Body of pancreas (tissue), 4 donors: ENCODE data around the gene UBL3. TPM values are rescaled to one million over a fixed set of nuclear protein-coding genes. Genes with fewer than 3 reads are reported as not detected.

Experiments
- ATAC-seq: fragments of 150-250 bp; one replicate; pipeline ENCODE4 v1.9.1; 2016
- DNase-seq, 4 donors: peaks; one replicate each; pipeline ENCODE4 v3.0.0-alpha.2; 2019
- H3K27ac ChIP-seq, 4 donors: fragments of 200-600 bp; sonication (generic); 1 replicate in 3 of 4; 2 replicates in 1 of 4; pipeline versions ENCODE4 v1.5.1 to v1.6.1; 2016 to 2019; ENCODE audit warnings: mild to moderate bottlenecking in 1 of 4, mixed read lengths in 1 of 4, moderate library complexity in 1 of 4
- H3K27me3 ChIP-seq, 2 donors: fragments of 200-600 bp; sonication (generic); one replicate each; pipeline ENCODE4 v1.6.0; 2016; ENCODE audit warnings: mild to moderate bottlenecking in 1 of 2
- H3K36me3 ChIP-seq, 2 donors: fragments of 200-600 bp; sonication (generic); replicated peaks in 1 of 2; 2 replicates each; pipeline ENCODE4 v1.5.1; 2016; ENCODE audit warnings: low read depth in 2 of 2; ENCODE audit not compliant: insufficient read depth in 1 of 2
- H3K4me1 ChIP-seq: fragments of 200-600 bp; sonication (generic); one replicate; pipeline ENCODE4 v1.6.0; 2016
- H3K4me3 ChIP-seq, 2 donors: fragments of 200-600 bp; sonication (generic); 1 replicate in 1 of 2; 2 replicates in 1 of 2; pipeline ENCODE4 v1.5.1; 2016 to 2019
- H3K9me3 ChIP-seq, 3 donors: fragments of 200-600 bp; sonication (generic); 1 replicate in 2 of 3; 2 replicates in 1 of 3; pipeline ENCODE4 v1.5.1; 2016
- CTCF ChIP-seq, 7 experiments: fragments of 450-650 bp in 4 of 7; fragments of 200-600 bp in 3 of 7; sonication (generic) in 3 of 7; IDR thresholded peaks; one replicate each; pipeline ENCODE4 v1.5.1; 2016 to 2019; ENCODE audit warnings: antibody characterized with exemption in 7 of 7
- POLR2A ChIP-seq, 3 donors: fragments of 450-650 bp; IDR thresholded peaks; one replicate each; pipeline ENCODE4 v1.6.1; 2016; ENCODE audit warnings: antibody characterized with exemption in 3 of 3, mild to moderate bottlenecking in 2 of 3
- WGBS, 2 donors: methylation state at CpG; one replicate each; pipeline ENCODE4 v1.1.5; 2017; 5-methylcytosine and 5-hydroxymethylcytosine counted together
- intact Hi-C: fragments of 100-400 bp; cut with DNase I; formaldehyde crosslinking; loops from one replicate; pipeline ENCODE4 v1.15.1; 2023
- total RNA-seq, 2 donors: library from RNA; depleted of rRNA; stranded (reverse); fragments of >200 nt; gene quantifications; one replicate each; pipeline ENCODE4 v1.1.0, GENCODE V29; 2016

The UBL3 gene
- total RNA-seq, 2 donors from 2014 or later = 20.4 to 33.2 TPM

- no peaks in the 10 kb centered on the region for H3K9me3 ChIP-seq
- peaks cover 5% of the 10 kb centered on the region for H3K4me1 ChIP-seq
- H3K4me3 ChIP-seq = no peak overlapping the region
- intact Hi-C loops = no loop called here
- WGBS, 2 donors = 80 to 82% methylated on average over 3 of the region's 3 CpGs
- no peak overlapping the region for H3K27ac ChIP-seq
- ATAC-seq (no peak), DNase-seq (no peak)
- no peak for TF ChIP-seq POLR2A (IDR thresholded peaks at IDR 0.05)
- no peak for TF ChIP-seq CTCF (IDR thresholded peaks at IDR 0.05)
- no peaks in the 10 kb centered on the region for H3K36me3 ChIP-seq
- no peaks in the 10 kb centered on the region for H3K27me3 ChIP-seq
Observed at GRCh38 chr13:29748097-29748496, 102.3 kb downstream of the UBL3 start.

- H3K36me3 ChIP-seq = no peaks in the 10 kb centered on the region
- intact Hi-C loops = no loop called here
- H3K4me3 ChIP-seq = no peak overlapping the region
- DNase-seq (no peak), ATAC-seq (peak; percentile 30)
- 48 to 50% methylated on average over 6 of the region's 6 CpGs for WGBS, 2 donors
- no peaks in the 10 kb centered on the region for H3K27me3 ChIP-seq
- H3K27ac ChIP-seq = no peak overlapping the region
- H3K4me1 ChIP-seq = peaks cover 5% of the 10 kb centered on the region
- H3K9me3 ChIP-seq = no peaks in the 10 kb centered on the region
- TF ChIP-seq POLR2A (IDR thresholded peaks at IDR 0.05) = no peak
- no peak for TF ChIP-seq CTCF (IDR thresholded peaks at IDR 0.05)
Observed at GRCh38 chr13:29746148-29746677, 104.2 kb downstream of the UBL3 start.

DNA sequence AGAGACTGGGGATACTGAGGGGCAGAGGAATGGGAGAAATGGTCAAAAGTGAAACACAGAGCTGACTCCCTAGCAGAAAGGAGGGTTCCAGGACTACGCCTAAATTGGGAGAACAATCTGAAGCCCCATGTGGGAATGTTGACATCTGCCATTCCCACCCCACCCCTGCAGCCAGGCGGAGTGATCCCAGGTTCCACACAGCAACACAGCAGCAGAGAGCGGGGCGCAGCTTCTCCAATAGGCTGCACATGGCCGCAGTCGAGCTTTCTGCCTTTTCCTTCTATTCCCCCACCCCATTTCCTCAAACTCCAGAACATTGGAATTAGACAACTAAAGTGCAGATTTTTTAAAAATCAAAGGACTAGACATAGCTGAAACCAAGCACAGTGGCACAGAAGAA, 104.7 kb downstream of the UBL3 start:
- Histone ChIP-seq H3K27ac (no peak overlapping the region), H3K4me1 (peaks cover 5% of the 10 kb centered on the region), H3K36me3 (no peaks in the 10 kb centered on the region), H3K27me3 (no peaks in the 10 kb centered on the region), H3K4me3 (no peak overlapping the region), H3K9me3 (no peaks in the 10 kb centered on the region)
- 49 to 57% methylated on average over 6 of the region's 6 CpGs for WGBS, 2 donors
- TF ChIP-seq POLR2A (IDR thresholded peaks at IDR 0.05) (no peak), CTCF (IDR thresholded peaks at IDR 0.05) (no peak)
- DNase-seq (peak in 1 of 4 donors; percentile 42), ATAC-seq (no peak)
- intact Hi-C loops = no loop called here

DNA sequence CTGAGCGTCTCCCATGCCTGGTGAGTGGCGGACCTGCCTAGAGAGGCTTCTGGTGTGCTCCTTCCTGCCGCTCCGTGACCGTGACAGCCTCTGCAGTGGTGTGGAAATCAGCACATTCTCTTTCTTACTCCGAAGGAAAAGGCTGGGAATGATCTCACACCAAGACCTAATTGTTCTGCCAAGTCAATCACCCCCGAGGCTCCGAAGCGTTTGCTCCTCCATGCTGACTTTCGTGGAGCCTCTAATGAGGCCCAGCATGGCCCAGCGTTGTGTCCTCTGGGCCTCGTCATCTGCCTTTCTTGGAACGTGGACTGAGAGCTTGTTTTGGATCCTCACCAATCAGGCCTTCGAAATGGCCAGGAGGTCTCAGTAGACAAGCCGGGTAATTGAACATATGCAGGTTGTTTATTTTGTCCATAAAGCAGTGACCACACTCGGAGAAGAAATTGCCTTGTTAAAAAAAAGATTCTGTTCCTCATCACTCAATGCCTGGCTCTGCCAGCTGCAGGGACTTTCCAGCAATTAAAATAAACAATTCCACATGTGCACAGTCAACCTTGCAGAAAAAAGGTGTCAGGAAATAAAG, 107.1 kb downstream of the UBL3 start:
- no peaks in the 10 kb centered on the region for H3K9me3 ChIP-seq
- 72 to 74% methylated on average over 16 of the region's 16 CpGs for WGBS, 2 donors
- no peak for ATAC-seq
- H3K4me1 ChIP-seq = peaks cover 5% of the 10 kb centered on the region
- DNase-seq = peak in 2 of 4 donors; percentile 5 to 16
- H3K27me3 ChIP-seq = no peaks in the 10 kb centered on the region
- intact Hi-C loops = no loop called here
- H3K4me3 ChIP-seq = no peak overlapping the region
- no peaks in the 10 kb centered on the region for H3K36me3 ChIP-seq
- no peak overlapping the region for H3K27ac ChIP-seq
- TF ChIP-seq CTCF (IDR thresholded peaks at IDR 0.05) = no peak
- TF ChIP-seq POLR2A (IDR thresholded peaks at IDR 0.05) = no peak

GRCh38 chr13:29740961-29741360, 109.5 kb downstream of the UBL3 start:
- WGBS, 2 donors = 85 to 87% methylated on average over 3 of the region's 3 CpGs
- intact Hi-C loops = no loop called here

More at GRCh38 chr13:29740961-29741360, 109.5 kb downstream of the UBL3 start:
- DNase-seq (no peak), ATAC-seq (no peak)
- no peak for TF ChIP-seq POLR2A (IDR thresholded peaks at IDR 0.05)
- no peak for TF ChIP-seq CTCF (IDR thresholded peaks at IDR 0.05)
- Histone ChIP-seq H3K4me1 (peaks cover 4% of the 10 kb centered on the region), H3K27ac (no peak overlapping the region), H3K4me3 (no peak overlapping the region), H3K36me3 (no peaks in the 10 kb centered on the region), H3K9me3 (no peaks in the 10 kb centered on the region), H3K27me3 (no peaks in the 10 kb centered on the region)
